HCT116 (cell line): ENCODE data around the gene CCDC92. TPM values are rescaled to one million over a fixed set of nuclear protein-coding genes. Genes with fewer than 3 reads are reported as not detected.

ENCODE experiments used
- REST ChIP-seq: IDR thresholded peaks from 2 replicates; pipeline ENCODE4 v1.6.1; 2012; ENCODE audit warnings: low read depth
- ZBTB33 ChIP-seq: IDR thresholded peaks from 2 replicates; pipeline ENCODE4 v1.6.1; 2011; ENCODE audit warnings: mild to moderate bottlenecking, low read length, moderate library complexity; ENCODE audit not compliant: insufficient replicate concordance; ENCODE audit errors: extremely low read depth
- ZNF274 ChIP-seq: fragments of 200-500 bp; sonication (Bioruptor generic); IDR thresholded peaks from 2 replicates; pipeline ENCODE4 v1.6.1; 2014; ENCODE audit warnings: mild to moderate bottlenecking, low read depth, low read length, inconsistent platforms
- total RNA-seq: library from RNA; stranded (reverse); gene quantifications from one replicate; pipeline ENCODE4 v1.2.1, GENCODE V29; 2021; ENCODE audit not compliant: unreplicated experiment

Gene CCDC92
- total RNA-seq, 1 experiment from 2014 or later, result 9.7 TPM

- TF ChIP-seq REST (no peak), ZBTB33 (no peak), ZNF274 (no peak)
Measured at GRCh38 chr12:123886258-123886657, 86.4 kb downstream of the CCDC92 start (continued).

Other genes with a start within 250 kb of the CCDC92 start
- gene DNAH10, start 210.5 kb downstream of the CCDC92 start, total RNA-seq, result 1.3 TPM
- gene ZNF664, start 384 bp upstream of the CCDC92 start, total RNA-seq, result 124 TPM